HepG2 (cell line): ENCODE measurements around the gene CNTFR. TPM values are rescaled to one million over a fixed set of nuclear protein-coding genes. Genes with fewer than 3 reads are reported as not detected.

ENCODE experiments used
- ATF4 ChIP-seq, 2 experiments: fragments of 450-650 bp in 1 of 2; sonication (generic) in 1 of 2; formaldehyde crosslinking; IDR thresholded peaks; 2 replicates each; pipeline versions ENCODE4 v1.5.0 to v1.8.0; 2020 to 2022; ENCODE audit warnings: mild to moderate bottlenecking in 1 of 2, missing genetic modification reagents in 1 of 2
- HMG20A ChIP-seq: IDR thresholded peaks from 2 replicates; pipeline ENCODE4 v1.6.1; 2016; ENCODE audit warnings: borderline replicate concordance
- IKZF5 ChIP-seq: IDR thresholded peaks from 2 replicates; pipeline ENCODE4 v1.6.1; 2018; ENCODE audit warnings: missing genetic modification reagents, mild to moderate bottlenecking, missing compliant biosample characterization
- MYC ChIP-seq: sonication (generic); formaldehyde crosslinking; IDR thresholded peaks from 2 replicates; pipeline ENCODE4 v1.9.0; 2021; ENCODE audit warnings: missing genetic modification reagents, borderline replicate concordance
- NCOR1 ChIP-seq: fragments of 200-600 bp; sonication (generic); IDR thresholded peaks from 2 replicates; pipeline ENCODE4 v1.7.0; 2017; ENCODE audit warnings: antibody characterized with exemption, low read length, borderline replicate concordance
- PAX8 ChIP-seq: sonication (generic); formaldehyde crosslinking; IDR thresholded peaks from 2 replicates; pipeline ENCODE4 v1.8.0; 2022; ENCODE audit warnings: mild to moderate bottlenecking, missing genetic modification reagents, borderline replicate concordance
- POGK ChIP-seq: sonication (generic); formaldehyde crosslinking; conservative IDR thresholded peaks from 2 replicates; pipeline ENCODE4 v1.8.0; 2022; ENCODE audit warnings: mild to moderate bottlenecking, moderate library complexity, missing genetic modification reagents
- SP2 ChIP-seq: sonication (generic); formaldehyde crosslinking; IDR thresholded peaks from 2 replicates; pipeline ENCODE4 v1.5.1; 2020; ENCODE audit warnings: mild to moderate bottlenecking, missing genetic modification reagents
- YEATS2 ChIP-seq: sonication (generic); formaldehyde crosslinking; IDR thresholded peaks from 2 replicates; pipeline ENCODE4 v1.4.0; 2020; ENCODE audit warnings: missing genetic modification reagents, borderline replicate concordance
- ZBTB21 ChIP-seq: sonication (generic); formaldehyde crosslinking; IDR thresholded peaks from 2 replicates; pipeline ENCODE4 v1.4.0; 2020; ENCODE audit warnings: missing genetic modification reagents
- ZFP36L1 ChIP-seq: sonication (generic); formaldehyde crosslinking; IDR thresholded peaks from 2 replicates; pipeline ENCODE4 v1.8.0; 2022; ENCODE audit warnings: mild to moderate bottlenecking, missing genetic modification reagents, moderate library complexity
- ZNF253 ChIP-seq: sonication (generic); formaldehyde crosslinking; IDR thresholded peaks from 2 replicates; pipeline ENCODE4 v1.8.0; 2022; ENCODE audit warnings: mild to moderate bottlenecking, missing genetic modification reagents, borderline replicate concordance
- ZNF280D ChIP-seq: sonication (generic); formaldehyde crosslinking; IDR thresholded peaks from 2 replicates; pipeline ENCODE4 v1.5.1; 2020; ENCODE audit warnings: mild to moderate bottlenecking, missing genetic modification reagents
- ZNF331 ChIP-seq: sonication (generic); formaldehyde crosslinking; IDR thresholded peaks from 2 replicates; pipeline ENCODE4 v1.4.0; 2020; ENCODE audit warnings: missing genetic modification reagents
- ZNF883 ChIP-seq: sonication (generic); formaldehyde crosslinking; IDR thresholded peaks from 2 replicates; pipeline ENCODE4 v1.5.1; 2020; ENCODE audit warnings: mild to moderate bottlenecking, missing genetic modification reagents; ENCODE audit errors: not compliant biosample characterization
- polyA plus RNA-seq, 8 experiments: library from polyadenylated mRNA; depleted of rRNA in 3 of 8; stranded (reverse) in 7 of 8; unstranded in 1 of 8; fragments of >200 nt; fragmentation: Illumina TruSeq in 4 of 8; extraction: Trizol in 4 of 8; gene quantifications; 2 replicates each; pipeline versions ENCODE4 v1.2.1 to v1.2.3, GENCODE V29; 2011 to 2016; ENCODE audit warnings: low read depth in 4 of 8, missing spikeins in 1 of 8, mixed read lengths in 1 of 8; ENCODE audit not compliant: insufficient read depth in 1 of 8
- total RNA-seq, 5 experiments: library from RNA; depleted of rRNA; stranded (reverse); fragments of >200 nt; fragmentation: Illumina TruSeq; extraction: Trizol; gene quantifications; 2 replicates each; pipeline ENCODE4 v1.2.3, GENCODE V29; 2016; ENCODE audit warnings: low read depth in 1 of 5
- TF ChIP-seq, protein P1 (sequence below): sonication (generic); formaldehyde crosslinking; conservative IDR thresholded peaks from 2 replicates; pipeline ENCODE4 v1.8.1; 2023; ENCODE audit warnings: missing genetic modification reagents
- TF ChIP-seq, protein P2 (sequence below): sonication (generic); formaldehyde crosslinking; conservative IDR thresholded peaks from 2 replicates; pipeline ENCODE4 v1.4.0; 2020; ENCODE audit warnings: missing genetic modification reagents

Gene CNTFR
- total and polyA plus RNA-seq, 2 of the 13 experiments (the other 11 are each of a cell fraction or from before 2014, with no cell fraction given) = not detected

GRCh38 chr9:34620061-34620994, 30.8 kb upstream of the CNTFR start, which contains the start of gene DCTN3 (continued):
- TF ChIP-seq, protein P1, sequence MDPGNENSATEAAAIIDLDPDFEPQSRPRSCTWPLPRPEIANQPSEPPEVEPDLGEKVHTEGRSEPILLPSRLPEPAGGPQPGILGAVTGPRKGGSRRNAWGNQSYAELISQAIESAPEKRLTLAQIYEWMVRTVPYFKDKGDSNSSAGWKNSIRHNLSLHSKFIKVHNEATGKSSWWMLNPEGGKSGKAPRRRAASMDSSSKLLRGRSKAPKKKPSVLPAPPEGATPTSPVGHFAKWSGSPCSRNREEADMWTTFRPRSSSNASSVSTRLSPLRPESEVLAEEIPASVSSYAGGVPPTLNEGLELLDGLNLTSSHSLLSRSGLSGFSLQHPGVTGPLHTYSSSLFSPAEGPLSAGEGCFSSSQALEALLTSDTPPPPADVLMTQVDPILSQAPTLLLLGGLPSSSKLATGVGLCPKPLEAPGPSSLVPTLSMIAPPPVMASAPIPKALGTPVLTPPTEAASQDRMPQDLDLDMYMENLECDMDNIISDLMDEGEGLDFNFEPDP (CRISPR knock-in tag) = no peak
- TF ChIP-seq ZNF253 (no peak), PAX8 (CRISPR knock-in tag) (no peak), HMG20A (CRISPR knock-in tag) (no peak; the same call in 1 of the 2 replicates), ZBTB21 (CRISPR knock-in tag) (peak; percentile 64), ZNF883 (CRISPR knock-in tag) (no peak), ZNF280D (CRISPR knock-in tag) (no peak), NCOR1 (no peak), ATF4 (CRISPR knock-in tag; IDR thresholded peaks at IDR 0.05) (no peak), YEATS2 (CRISPR knock-in tag) (peak; percentile 74; the same call in 1 of the 2 replicates), POGK (CRISPR knock-in tag) (no peak; the same call in 1 of the 2 replicates), SP2 (peak; percentile 91), ZNF331 (CRISPR knock-in tag) (peak; percentile 65; the same call in 1 of the 2 replicates), ZFP36L1 (CRISPR knock-in tag) (no peak), MYC (CRISPR knock-in tag) (no peak), IKZF5 (0 out of 2 replicates have a peak, but pooled peaks have one; percentile 52)
- TF ChIP-seq, protein P2, sequence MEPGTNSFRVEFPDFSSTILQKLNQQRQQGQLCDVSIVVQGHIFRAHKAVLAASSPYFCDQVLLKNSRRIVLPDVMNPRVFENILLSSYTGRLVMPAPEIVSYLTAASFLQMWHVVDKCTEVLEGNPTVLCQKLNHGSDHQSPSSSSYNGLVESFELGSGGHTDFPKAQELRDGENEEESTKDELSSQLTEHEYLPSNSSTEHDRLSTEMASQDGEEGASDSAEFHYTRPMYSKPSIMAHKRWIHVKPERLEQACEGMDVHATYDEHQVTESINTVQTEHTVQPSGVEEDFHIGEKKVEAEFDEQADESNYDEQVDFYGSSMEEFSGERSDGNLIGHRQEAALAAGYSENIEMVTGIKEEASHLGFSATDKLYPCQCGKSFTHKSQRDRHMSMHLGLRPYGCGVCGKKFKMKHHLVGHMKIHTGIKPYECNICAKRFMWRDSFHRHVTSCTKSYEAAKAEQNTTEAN (CRISPR knock-in tag) = 0 out of 2 replicates have a peak, but pooled peaks have one; percentile 24
